RWPE2 (cell line): ENCODE data around the gene BTBD9.

ENCODE experiments used
- ATAC-seq: fragments of 200-7000 bp; cut with Tn5 transposase; 3 replicates; pipeline ENCODE4 v1.9.1; 2021; ENCODE audit warnings: low read depth
- DNase-seq: peaks from one replicate; pipeline ENCODE4 v3.0.0-alpha.2; 2020; ENCODE audit warnings: low spot score
- H3K27ac ChIP-seq: fragments of 450-650 bp; 2 replicates; pipeline ENCODE4 v1.5.1; 2017; ENCODE audit warnings: mild to moderate bottlenecking; ENCODE audit not compliant: poor library complexity, severe bottlenecking
- H3K27me3 ChIP-seq: fragments of 250-450 bp; sonication (Bioruptor Pico); 2 replicates; pipeline ENCODE4 v1.5.1; 2021; ENCODE audit warnings: mild to moderate bottlenecking, moderate library complexity; ENCODE audit not compliant: insufficient read depth, poor library complexity, severe bottlenecking
- H3K36me3 ChIP-seq: fragments of 250-450 bp; sonication (Bioruptor Pico); 2 replicates; pipeline ENCODE4 v1.5.1; 2020; ENCODE audit warnings: low read depth, mild to moderate bottlenecking, moderate library complexity
- H3K4me1 ChIP-seq: fragments of 250-450 bp; sonication (Bioruptor Pico); 2 replicates; pipeline ENCODE4 v1.5.1; 2021; ENCODE audit warnings: mild to moderate bottlenecking, moderate library complexity; ENCODE audit not compliant: insufficient read depth, poor library complexity, severe bottlenecking
- H3K4me3 ChIP-seq: fragments of 250-450 bp; sonication (Bioruptor Pico); 2 replicates; pipeline ENCODE4 v1.5.1; 2021; ENCODE audit warnings: mild to moderate bottlenecking, moderate library complexity; ENCODE audit not compliant: severe bottlenecking
- H3K9me3 ChIP-seq: fragments of 250-450 bp; sonication (Bioruptor Pico); 2 replicates; pipeline ENCODE4 v1.5.1; 2021; ENCODE audit warnings: mild to moderate bottlenecking, moderate library complexity; ENCODE audit not compliant: severe bottlenecking
- CTCF ChIP-seq: fragments of 450-650 bp; IDR thresholded peaks from one replicate; pipeline ENCODE4 v1.5.1; 2017; ENCODE audit warnings: mild to moderate bottlenecking, moderate library complexity; ENCODE audit not compliant: poor library complexity, severe bottlenecking

Gene BTBD9

GRCh38 chr6:38396209-38396608, 243.5 kb downstream of the BTBD9 start:
- Histone ChIP-seq H3K36me3 (no peaks in the 10 kb centered on the region), H3K27me3 (no peaks in the 10 kb centered on the region), H3K4me3 (no peak overlapping the region), H3K4me1 (peaks cover 12% of the 10 kb centered on the region), H3K27ac (no peak overlapping the region), H3K9me3 (no peaks in the 10 kb centered on the region)
- no peak for TF ChIP-seq CTCF
- no peak for DNase-seq
- ATAC-seq, result peak; percentile 58

- Histone ChIP-seq H3K27ac (no peak overlapping the region), H3K4me1 (peaks cover 13% of the 10 kb centered on the region), H3K36me3 (no peaks in the 10 kb centered on the region), H3K9me3 (no peaks in the 10 kb centered on the region), H3K27me3 (no peaks in the 10 kb centered on the region), H3K4me3 (no peak overlapping the region)
- TF ChIP-seq CTCF, result no peak
- DNase-seq (no peak), ATAC-seq (no peak)
Observed at GRCh38 chr6:38393986-38394385, 245.7 kb downstream of the BTBD9 start.

- Histone ChIP-seq H3K4me1 (peaks cover 13% of the 10 kb centered on the region), H3K36me3 (no peaks in the 10 kb centered on the region), H3K9me3 (no peaks in the 10 kb centered on the region), H3K4me3 (no peak overlapping the region), H3K27ac (no peak overlapping the region), H3K27me3 (peaks cover 2% of the 10 kb centered on the region)
- ATAC-seq (no peak), DNase-seq (no peak)
- TF ChIP-seq CTCF, result no peak
Observed at GRCh38 chr6:38391626-38392579, 247.8 kb downstream of the BTBD9 start.

- TF ChIP-seq CTCF, result no peak
- Histone ChIP-seq H3K9me3 (no peaks in the 10 kb centered on the region), H3K36me3 (no peaks in the 10 kb centered on the region), H3K4me3 (no peak overlapping the region), H3K27ac (no peak overlapping the region), H3K27me3 (peaks cover 2% of the 10 kb centered on the region), H3K4me1 (peaks cover 9% of the 10 kb centered on the region)
- DNase-seq (no peak), ATAC-seq (no peak)
Observed at GRCh38 chr6:38391206-38391605, 248.5 kb downstream of the BTBD9 start.

- peaks cover 2% of the 10 kb centered on the region for H3K27me3 ChIP-seq
- peaks cover 6% of the 10 kb centered on the region for H3K4me1 ChIP-seq
- no peak for TF ChIP-seq CTCF
- H3K27ac ChIP-seq, result no peak overlapping the region
- H3K4me3 ChIP-seq, result no peak overlapping the region
- no peak for ATAC-seq
- no peaks in the 10 kb centered on the region for H3K36me3 ChIP-seq
- H3K9me3 ChIP-seq, result no peaks in the 10 kb centered on the region
- no peak for DNase-seq
Observed at GRCh38 chr6:38389875-38390274, 249.9 kb downstream of the BTBD9 start.
